ENCODE data around the gene CCDC106.
A peak's percentile ranks its signal among the peaks of the same experiment; 100 is the strongest.

The CCDC106 gene

GRCh38 chr19:55667958-55668357, 19.9 kb downstream of the CCDC106 start:
- CTCF ChIA-PET = interaction anchor here (0.6 to 1.0 kb wide), 2 partner anchors 14 to 20 kb away, joined by 4 to 5 read pairs; partner anchors contain the start of gene CCDC106
- TF ChIP-seq ZNF138 (tag by site-specific recombination; IDR thresholded peaks at IDR 0.05; ENCODE audit: borderline replicate concordance) (no peak), HOXD13 (CRISPR knock-in tag; IDR thresholded peaks at IDR 0.05; ENCODE audit: borderline replicate concordance) (0 out of 2 replicates have a peak, but pooled peaks have one; percentile 11), BCL11A (tag by site-specific recombination; IDR thresholded peaks at IDR 0.05; ENCODE audit: low read depth) (0 out of 2 replicates have a peak, but pooled peaks have one; percentile 30)
- POLR2A ChIA-PET = interaction anchor here (2.7 to 3.0 kb wide), 2 partner anchors 11 to 13 kb away, joined by 10 to 12 read pairs; partner anchors contain the start of gene U2AF2
- Histone ChIP-seq H3K4me3 (ENCODE audit: low read depth, low read length) (no peak overlapping the region), H3K27ac (ENCODE audit: extremely low read depth, low read depth, low read length) (no peak overlapping the region), H3K9me3 (ENCODE audit: control insufficient read depth, insufficient read depth, low read depth, low read length) (no peaks in the 10 kb centered on the region), H3K36me3 (ENCODE audit: control insufficient read depth in 2 of 2, insufficient read depth in 1 of 2, low read length in 2 of 2) (peaks cover 49 to 86% of the 10 kb centered on the region in 2 experiments), H3K4me1 (ENCODE audit: control insufficient read depth, insufficient read depth, low read length) (peaks cover 8% of the 10 kb centered on the region)

DNA sequence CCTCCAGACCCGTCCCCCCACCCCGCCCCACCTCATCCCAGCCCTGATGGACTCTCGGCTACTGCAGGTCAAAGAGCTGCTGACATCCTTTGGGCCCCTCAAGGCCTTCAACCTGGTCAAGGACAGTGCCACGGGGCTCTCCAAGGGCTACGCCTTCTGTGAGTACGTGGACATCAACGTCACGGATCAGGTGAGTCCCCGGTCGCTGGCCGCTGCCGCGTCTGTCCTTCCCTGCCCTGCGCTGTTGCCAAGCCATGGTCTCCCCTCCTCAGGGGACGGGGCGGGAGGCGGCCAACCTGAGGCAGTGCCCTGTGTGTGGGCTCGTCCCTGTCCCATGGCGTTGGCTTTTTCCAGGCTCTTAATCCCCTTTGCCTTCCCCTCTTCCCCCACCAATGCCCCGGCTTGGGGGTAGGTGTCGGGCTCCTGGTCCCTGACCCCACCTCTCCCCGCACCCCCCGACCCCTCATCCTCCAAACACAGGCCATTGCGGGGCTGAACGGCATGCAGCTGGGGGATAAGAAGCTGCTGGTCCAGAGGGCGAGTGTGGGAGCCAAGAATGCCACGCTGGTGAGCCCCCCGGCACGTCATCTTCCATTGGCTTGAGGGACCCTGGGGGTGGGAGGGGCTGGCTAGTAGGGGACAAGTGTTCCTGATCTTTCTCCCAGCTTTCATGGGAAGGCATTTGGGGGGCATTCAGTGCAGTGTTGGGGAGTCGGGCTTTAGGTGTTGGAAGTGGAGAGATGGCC, 20.8 kb downstream of the CCDC106 start:
- H3K27ac ChIP-seq (ENCODE audit: extremely low read depth, low read depth, low read length) = no peak overlapping the region
- H3K36me3 ChIP-seq (ENCODE audit: control insufficient read depth in 2 of 2, insufficient read depth in 1 of 2, low read length in 2 of 2) = peaks cover 41 to 83% of the 10 kb centered on the region in 2 experiments
- TF ChIP-seq ZNF837 (tag by site-specific recombination; IDR thresholded peaks at IDR 0.05) (no peak), GLIS2 (tag by site-specific recombination; IDR thresholded peaks at IDR 0.05) (peak; percentile 38; the same call in 1 of the 2 replicates)
- no peak overlapping the region for H3K4me3 ChIP-seq (ENCODE audit: low read depth, low read length)
- ChIA-PET CTCF (interaction anchor here (1.0 kb wide), 1 partner anchor 21 kb away, joined by 4 read pairs; the partner anchor contains the start of gene CCDC106), POLR2A (no interaction called here)
- peaks cover 12% of the 10 kb centered on the region for H3K4me1 ChIP-seq (ENCODE audit: control insufficient read depth, insufficient read depth, low read length)
- H3K9me3 ChIP-seq (ENCODE audit: control insufficient read depth, insufficient read depth, low read depth, low read length) = no peaks in the 10 kb centered on the region

GRCh38 chr19:55669418-55670279, 21.6 kb downstream of the CCDC106 start:
- peaks cover 12% of the 10 kb centered on the region for H3K4me1 ChIP-seq (ENCODE audit: control insufficient read depth, insufficient read depth, low read length)
- peaks cover 33 to 78% of the 10 kb centered on the region in 2 experiments; a peak in 2 of 3 replicates for H3K36me3 ChIP-seq (ENCODE audit: control insufficient read depth in 2 of 2, insufficient read depth in 1 of 2, low read length in 2 of 2)
- TF ChIP-seq ZNF121 (tag by site-specific recombination; IDR thresholded peaks at IDR 0.05) (no peak), SP7 (tag by site-specific recombination; IDR thresholded peaks at IDR 0.05) (no peak), BCL11B (tag by site-specific recombination; IDR thresholded peaks at IDR 0.05; ENCODE audit: low read depth) (peak; percentile 70; the same call in 1 of the 2 replicates), BCL11A (tag by site-specific recombination; IDR thresholded peaks at IDR 0.05; ENCODE audit: low read depth) (peak; percentile 57; the same call in 1 of the 2 replicates), ZNF366 (tag by site-specific recombination; conservative IDR thresholded peaks at IDR 0.05) (0 out of 2 replicates have a peak, but pooled peaks have one; percentile 42), HIC1 (tag by site-specific recombination; IDR thresholded peaks at IDR 0.05) (0 out of 2 replicates have a peak, but pooled peaks have one; percentile 42), ZNF248 (tag by site-specific recombination; IDR thresholded peaks at IDR 0.05) (no peak), ZNF10 (tag by site-specific recombination; IDR thresholded peaks at IDR 0.05) (0 out of 2 replicates have a peak, but pooled peaks have one; percentile 44)
- no peak overlapping the region for H3K4me3 ChIP-seq (ENCODE audit: low read depth, low read length)
- H3K9me3 ChIP-seq (ENCODE audit: control insufficient read depth, insufficient read depth, low read depth, low read length) = no peaks in the 10 kb centered on the region
- ChIA-PET POLR2A (no interaction called here), CTCF (interaction anchor here (1.0 to 2.5 kb wide), 2 partner anchors 15 to 37 kb away, joined by 7 to 35 read pairs; no protein-coding TSS in a partner anchor)
- H3K27ac ChIP-seq (ENCODE audit: extremely low read depth, low read depth, low read length) = no peak overlapping the region
